HFF-Myc (cell line): ENCODE results near the gene SPINT1.

Experiments used
- DNase-seq: peaks from one replicate; pipeline ENCODE4 v3.0.0-alpha.2; 2011; ENCODE audit warnings: low read depth; ENCODE audit errors: extremely low read depth
- H3K4me3 ChIP-seq: replicated peaks from 2 replicates; pipeline ENCODE4 v1.5.1; 2011; ENCODE audit warnings: low read depth, mild to moderate bottlenecking, control low read depth, low read length
- TF ChIP-seq, protein P1 (sequence below): IDR thresholded peaks from 2 replicates; pipeline ENCODE4 v1.5.1; 2012; ENCODE audit warnings: mild to moderate bottlenecking, low read depth, low read length, control low read depth; ENCODE audit errors: missing control alignments

SPINT1 gene

DNA sequence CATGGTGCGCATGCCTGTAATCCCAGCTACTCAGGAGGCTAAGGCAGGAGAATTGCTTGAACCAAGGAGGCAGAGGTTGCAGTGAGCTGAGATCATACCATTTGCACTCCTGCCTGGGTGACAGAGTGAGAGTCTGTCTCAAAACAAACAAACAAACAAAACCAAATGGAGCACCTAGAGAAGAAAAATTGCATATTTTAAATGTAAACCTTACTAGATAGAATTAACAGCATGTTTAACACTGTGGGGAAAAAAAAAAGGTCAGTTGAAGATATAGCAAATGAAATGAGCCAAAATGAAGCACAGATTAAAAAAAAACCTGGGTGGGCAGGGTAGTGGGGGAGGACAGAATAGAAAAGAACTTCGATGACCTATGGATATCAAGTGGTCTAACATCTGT is 22.7 kb upstream of the SPINT1 start:
- TF ChIP-seq, protein P1, sequence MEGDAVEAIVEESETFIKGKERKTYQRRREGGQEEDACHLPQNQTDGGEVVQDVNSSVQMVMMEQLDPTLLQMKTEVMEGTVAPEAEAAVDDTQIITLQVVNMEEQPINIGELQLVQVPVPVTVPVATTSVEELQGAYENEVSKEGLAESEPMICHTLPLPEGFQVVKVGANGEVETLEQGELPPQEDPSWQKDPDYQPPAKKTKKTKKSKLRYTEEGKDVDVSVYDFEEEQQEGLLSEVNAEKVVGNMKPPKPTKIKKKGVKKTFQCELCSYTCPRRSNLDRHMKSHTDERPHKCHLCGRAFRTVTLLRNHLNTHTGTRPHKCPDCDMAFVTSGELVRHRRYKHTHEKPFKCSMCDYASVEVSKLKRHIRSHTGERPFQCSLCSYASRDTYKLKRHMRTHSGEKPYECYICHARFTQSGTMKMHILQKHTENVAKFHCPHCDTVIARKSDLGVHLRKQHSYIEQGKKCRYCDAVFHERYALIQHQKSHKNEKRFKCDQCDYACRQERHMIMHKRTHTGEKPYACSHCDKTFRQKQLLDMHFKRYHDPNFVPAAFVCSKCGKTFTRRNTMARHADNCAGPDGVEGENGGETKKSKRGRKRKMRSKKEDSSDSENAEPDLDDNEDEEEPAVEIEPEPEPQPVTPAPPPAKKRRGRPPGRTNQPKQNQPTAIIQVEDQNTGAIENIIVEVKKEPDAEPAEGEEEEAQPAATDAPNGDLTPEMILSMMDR, result no peak
- no peak overlapping the region for H3K4me3 ChIP-seq
- no peak for DNase-seq

DNA sequence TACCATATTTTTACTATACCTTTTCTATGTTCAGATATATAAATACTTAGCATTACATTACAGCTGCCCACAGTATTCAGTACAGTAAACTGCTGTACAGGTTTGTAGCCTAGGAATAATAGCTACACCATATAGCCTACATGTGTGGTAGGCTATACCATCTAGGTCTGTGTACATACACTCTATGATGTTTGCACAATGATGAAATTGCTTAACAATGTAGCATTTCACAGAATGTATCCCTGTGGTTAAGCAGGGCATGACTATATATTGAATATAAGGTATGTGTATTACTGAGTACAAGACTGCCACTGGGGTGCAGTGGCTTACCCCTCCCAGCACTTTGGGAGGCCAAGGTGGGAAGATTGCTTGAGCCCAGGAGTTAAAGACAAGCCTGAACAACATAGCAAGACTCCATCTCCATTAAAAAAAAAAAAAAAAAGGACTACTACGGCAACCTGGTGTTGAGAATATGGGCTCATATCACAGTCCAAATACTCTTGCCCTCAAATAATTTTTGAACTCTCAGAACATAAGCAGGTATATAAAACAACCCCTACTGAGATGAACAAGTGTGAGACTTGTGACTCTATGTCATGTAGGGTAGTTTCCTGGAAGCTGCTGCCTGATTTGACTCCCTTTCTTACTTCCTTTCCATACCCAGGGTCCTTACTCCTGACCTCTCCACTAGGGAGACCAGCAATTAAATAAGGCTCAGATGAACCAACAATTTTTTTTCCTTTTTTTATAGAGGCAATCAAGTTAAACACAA is 20.1 kb upstream of the SPINT1 start:
- H3K4me3 ChIP-seq, result no peak overlapping the region
- no peak for DNase-seq
- TF ChIP-seq, protein P1, result no peak

DNA sequence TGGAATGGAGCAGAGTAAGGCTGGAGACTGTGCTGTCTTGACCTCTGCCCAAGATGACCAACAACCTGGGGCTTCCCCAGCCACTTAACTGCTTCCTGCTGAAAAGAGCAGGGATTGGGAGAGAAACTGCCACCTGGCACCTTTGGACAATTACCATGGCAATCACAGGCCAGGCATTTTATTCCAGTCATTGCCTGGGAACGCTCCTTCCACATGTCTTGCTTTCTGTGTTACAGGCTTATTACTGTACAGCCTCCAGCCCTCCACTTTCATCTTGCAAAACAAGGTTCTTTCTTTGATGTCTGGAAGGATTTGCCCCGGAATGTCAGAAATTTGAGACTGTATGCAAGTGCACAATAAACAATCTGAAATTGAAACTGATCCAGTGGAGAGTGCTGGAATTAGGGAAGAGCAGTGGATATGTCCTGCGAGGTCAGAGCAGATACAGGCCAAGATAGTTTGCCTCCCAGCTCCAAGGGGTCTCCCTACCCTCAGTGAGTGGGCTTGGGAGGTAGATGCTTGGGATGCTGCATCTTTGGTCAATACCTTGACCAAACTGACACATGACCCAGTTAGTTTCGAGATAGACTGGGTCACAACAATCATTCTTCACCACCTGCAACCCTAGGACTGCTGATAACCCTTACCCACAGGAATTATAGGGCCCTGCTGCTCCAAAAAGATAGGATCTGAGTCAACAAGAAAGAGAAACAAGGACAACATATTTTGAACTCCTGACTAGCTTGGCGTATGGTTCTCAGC is 18.0 kb upstream of the SPINT1 start:
- TF ChIP-seq, protein P1, result no peak
- H3K4me3 ChIP-seq, result no peak overlapping the region
- no peak for DNase-seq

DNA sequence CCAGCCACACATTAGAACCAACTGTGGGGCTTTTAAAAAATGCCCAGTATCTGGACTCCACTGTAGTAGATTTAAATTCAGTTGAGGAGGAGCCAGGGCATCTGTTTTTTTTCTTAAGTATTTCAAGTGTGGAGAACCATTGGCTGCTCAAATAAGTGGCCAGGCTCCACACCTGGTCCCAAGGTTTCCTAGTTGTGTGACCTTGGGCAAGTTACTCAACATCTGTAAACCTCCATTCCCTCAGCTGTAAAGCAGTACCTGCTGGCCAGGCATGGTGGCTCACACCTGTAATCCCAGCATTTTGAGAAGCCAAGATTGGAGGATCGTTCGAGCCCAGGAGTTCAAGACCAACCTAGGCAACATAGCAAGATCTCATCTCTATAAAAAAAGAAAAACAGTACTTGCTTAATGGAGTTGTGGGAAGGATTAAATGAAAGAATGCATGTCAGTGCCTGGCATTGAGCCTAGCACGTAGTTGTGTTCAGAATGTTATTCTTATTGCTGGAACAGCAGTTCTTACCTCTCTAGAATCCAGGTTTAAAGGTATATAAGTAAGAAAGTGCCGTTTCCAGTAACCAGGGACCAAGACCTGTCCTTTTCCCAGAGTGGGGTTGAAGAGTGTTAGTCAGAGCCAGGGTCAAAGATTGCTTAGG is 17.3 kb upstream of the SPINT1 start:
- DNase-seq, result no peak
- TF ChIP-seq, protein P1, result no peak
- no peak overlapping the region for H3K4me3 ChIP-seq

DNA sequence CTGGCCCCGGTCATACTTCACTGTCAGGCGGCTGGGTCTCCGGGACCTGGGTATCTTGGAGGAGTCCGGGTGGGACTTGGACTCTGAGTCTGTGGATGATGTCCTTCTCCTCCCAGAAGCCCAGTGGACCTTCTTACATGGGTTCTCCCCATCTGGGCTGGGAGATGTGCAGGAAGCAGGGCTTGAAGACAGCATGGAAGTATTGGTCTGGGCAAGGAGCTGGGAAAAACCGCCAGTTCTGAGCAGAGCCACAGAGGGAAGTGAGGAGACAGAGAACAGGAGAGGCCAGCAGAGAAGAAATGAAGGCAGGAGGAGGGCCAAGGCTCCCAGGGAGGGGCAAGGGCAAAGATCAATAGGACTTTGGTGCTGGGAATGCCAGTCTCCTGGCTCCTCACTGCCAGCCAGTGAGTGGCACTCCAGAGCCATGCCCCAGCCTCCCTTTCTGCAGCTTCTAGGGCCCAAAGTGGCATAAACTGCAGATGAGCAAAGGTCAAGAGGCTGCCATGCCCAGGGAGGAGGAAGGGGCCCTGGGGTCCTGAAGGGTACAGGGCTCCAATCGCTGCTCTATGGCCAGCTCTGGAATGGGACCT is 15.3 kb upstream of the SPINT1 start, which contains the start of gene PPP1R14D:
PPP1R14D (minus strand) TSS at position 262 of the 590 bp plus-strand sequence; CDS start at position 195, 67 bp downstream.
- no peak within 1 kb of the TSS for H3K4me3 ChIP-seq
- TF ChIP-seq, protein P1, result no peak
- DNase-seq, result no peak

DNA sequence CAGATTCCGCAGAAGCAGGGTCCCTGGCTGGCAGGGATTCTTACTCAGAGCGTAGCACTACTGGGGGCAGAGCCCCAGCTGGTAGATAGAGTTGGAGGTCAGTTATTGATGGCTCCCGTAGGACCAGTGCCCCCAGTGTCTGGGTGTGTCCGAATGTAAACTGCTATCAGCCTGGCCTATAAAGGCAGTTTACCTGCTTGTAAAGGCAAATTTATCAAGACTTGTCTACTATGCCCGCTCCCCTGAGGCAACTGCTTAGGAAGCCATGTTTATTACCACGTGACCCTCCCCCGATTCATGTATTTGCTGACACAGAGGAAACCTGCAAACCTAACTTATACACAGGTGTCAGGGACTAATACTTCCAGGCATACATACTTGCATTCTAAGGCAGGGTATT is 14.7 kb upstream of the SPINT1 start:
- TF ChIP-seq, protein P1, result no peak
- no peak for DNase-seq
- no peak overlapping the region for H3K4me3 ChIP-seq
